A172 (cell line): ENCODE results near the gene EML4. TPM values are rescaled to one million over a fixed set of nuclear protein-coding genes. Genes with fewer than 3 reads are reported as not detected.
"Not testable (repeated sequence)": the region's sequence is repeated elsewhere in the genome, so short reads cannot be mapped to it uniquely, and the experiment has no call there.

Experiments
- DNase-seq: peaks from one replicate; pipeline ENCODE4 v3.0.0-alpha.2; 2015; ENCODE audit warnings: low spot score
- total RNA-seq: library from RNA; depleted of rRNA; stranded (reverse); fragments of >200 nt; shearing (Covaris generic); gene quantifications from 2 replicates; pipeline ENCODE4 v1.2.3, GENCODE V29; 2014

Gene EML4
- total RNA-seq, 1 experiment from 2014 or later: 42.6 TPM

DNA sequence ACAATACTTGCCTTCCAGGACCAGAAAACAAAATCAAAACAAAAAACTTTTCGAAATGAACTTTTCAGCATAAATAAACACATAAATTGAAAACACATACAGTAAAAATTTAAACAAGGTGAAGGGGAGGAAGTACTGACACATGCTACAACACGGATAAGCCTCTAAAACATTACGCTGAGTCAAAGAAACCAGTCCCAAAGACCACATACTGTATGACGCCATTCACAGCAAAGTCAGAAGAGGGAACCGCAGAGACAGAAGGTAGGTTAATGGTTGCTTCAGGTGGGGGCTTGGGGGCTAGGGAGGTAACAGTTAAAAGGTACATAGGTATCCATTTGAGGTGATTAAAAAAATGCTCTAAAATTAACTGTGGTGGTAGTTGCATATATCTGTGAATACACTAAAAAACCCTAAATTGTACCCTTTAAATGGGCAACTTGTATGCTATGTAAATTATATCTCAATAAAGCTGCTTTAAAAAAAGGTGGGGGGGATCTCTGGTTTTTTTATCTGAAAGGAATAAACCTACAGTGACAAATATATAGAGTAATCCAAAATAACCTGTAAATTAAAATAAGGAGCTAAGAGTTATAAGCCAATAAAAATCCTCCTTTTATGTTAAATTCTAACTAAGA, 184.8 kb downstream of the EML4 start:
- DNase-seq: no peak

DNA sequence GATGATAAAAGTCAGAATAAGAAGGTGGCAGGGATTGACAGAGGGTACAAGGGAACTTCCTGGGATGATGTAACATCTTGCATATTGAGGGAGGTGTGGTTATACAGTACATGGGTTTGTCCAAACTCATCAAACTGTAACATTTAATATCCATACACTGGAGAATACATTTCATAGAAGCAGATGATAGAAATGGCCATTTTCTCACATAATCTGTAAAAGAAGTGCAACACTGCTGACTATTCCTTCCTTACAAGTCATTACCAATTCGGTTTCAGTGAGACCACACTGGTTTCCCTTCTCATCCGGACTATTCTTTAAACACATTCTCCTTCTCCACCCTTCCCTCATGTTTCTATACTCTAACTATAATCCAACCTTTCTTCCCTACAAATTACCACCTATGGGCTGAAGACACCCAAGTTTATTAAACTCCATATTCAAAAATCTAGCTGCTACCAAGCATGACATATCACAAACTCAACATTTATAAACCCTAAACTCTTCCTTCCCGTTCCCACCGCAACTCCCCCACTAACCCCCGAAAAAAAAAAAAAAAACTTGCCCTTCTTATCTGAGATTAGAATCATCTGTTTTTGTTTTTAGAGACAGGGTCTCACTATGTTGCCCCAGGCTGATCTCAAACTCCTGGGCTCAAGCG, 190.3 kb downstream of the EML4 start:
- DNase-seq: no peak

DNA sequence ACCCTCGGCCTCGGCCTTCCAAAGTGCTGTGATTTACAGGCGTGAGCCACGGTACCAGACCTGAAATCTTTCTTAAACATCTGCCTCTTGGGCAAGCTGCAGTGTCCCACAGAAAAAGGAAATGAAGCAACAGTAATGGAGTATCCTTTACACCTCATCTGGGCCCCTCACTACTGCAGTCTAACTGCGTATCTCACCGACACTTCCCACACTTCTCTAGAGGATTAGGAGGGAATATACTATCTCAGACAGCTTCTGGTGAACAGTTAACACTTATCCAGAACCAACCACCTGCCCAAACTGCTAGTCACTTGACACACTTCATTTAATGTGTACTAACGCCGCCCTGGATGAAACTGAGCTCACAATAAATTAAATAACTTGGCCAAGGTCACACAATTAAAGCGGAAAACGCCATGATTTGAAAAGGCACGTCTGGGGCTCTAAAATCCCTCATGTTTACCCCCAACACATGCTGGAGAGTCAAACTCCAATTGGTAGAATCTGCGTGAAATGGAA, 190.9 kb downstream of the EML4 start:
- no peak for DNase-seq

DNA sequence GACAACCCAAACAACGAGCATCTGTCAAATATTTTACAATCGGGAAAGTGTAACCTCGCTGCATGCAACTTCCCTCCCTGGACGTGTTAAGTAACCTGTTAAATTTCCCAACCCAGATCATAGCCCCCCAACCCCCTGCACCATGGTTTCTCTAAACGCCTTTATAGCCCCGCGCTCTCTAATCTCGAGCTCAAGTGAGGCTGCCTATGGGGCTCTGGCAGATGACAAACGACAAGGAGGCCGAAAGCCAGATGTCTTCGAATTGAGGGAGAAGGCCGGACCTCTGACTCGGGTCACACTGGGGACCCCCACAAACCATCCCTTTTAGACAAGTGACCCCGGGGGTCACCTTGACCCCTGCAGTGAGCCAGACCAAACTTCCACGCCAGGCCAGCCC, 191.3 kb downstream of the EML4 start:
- no peak for DNase-seq

GRCh38 chr2:42360890-42361727, 192.0 kb downstream of the EML4 start, which contains the start of gene COX7A2L:
TSS of gene COX7A2L (minus strand) at chr2:42361217. CDS start at chr2:42361161, 56 bp downstream.
- peak; percentile 96 for DNase-seq

DNA sequence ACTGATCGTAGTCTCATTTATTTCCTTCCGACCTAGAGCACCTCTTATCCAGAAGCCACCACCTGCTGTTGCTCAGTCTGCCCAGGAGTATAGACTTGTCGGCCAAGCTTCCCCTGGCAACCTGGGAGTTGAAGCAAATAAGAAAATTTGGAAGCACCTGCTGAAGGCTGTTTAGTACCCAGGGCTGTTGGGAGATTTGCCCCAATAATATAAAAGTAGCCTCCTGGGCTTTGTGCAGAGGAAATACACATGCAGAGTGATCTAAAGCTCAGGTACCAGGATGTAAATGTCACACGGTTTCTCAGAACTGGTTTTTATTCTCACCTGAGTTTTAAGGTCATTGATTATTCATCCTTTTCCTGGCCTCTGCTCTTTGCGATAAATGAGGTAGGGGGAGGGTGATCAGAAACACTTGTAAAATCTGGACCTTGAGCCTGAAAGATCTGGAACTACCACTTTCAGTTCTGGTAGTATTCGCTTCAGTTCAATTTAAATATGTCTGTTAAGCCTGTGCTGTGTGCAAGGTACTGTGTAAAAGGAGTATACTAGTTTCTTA, 192.7 kb downstream of the EML4 start:
- DNase-seq: no peak

- no peak for DNase-seq
Observed at GRCh38 chr2:42363413-42363812, 194.3 kb downstream of the EML4 start.

DNA sequence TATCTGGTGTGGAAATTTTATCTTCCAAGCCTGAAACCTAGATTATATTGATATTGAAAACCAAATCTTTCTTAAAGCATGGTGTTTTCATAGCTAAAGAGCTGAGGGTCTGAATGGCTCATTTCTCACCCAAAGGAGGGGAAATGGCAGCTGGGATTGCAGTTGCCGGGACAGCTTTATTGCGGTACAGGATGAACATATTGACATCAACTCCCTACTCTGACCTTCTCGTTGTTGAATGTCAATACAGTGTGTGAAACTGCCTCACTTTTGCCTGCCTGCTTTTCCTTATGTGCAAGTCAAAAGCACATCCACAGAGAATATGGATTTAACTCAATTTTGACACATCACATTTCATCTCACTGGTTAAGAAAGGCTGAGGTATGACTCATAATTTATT, 195.5 kb downstream of the EML4 start:
- DNase-seq: no peak

DNA sequence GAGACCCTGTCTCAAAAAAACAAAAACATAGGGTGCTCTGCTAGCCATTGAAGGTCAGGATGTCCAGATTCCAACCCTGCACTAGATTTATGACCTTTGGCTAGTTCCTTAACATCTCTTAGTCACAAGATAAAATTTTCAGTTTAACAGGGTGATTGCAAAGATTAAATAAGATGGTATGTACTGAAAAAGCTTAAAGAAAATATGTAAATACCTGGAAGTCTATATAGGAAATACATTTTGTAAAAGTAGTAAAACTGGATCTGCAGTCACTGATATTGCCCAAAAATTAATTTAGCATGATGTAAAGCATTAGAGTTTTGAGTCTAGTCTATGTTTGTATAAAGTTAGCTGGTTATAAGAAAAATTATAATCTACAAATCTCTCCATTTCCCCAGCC, 197.3 kb downstream of the EML4 start:
- DNase-seq: no peak

- DNase-seq: no peak
Observed at GRCh38 chr2:42367835-42368234, 198.7 kb downstream of the EML4 start.

DNA sequence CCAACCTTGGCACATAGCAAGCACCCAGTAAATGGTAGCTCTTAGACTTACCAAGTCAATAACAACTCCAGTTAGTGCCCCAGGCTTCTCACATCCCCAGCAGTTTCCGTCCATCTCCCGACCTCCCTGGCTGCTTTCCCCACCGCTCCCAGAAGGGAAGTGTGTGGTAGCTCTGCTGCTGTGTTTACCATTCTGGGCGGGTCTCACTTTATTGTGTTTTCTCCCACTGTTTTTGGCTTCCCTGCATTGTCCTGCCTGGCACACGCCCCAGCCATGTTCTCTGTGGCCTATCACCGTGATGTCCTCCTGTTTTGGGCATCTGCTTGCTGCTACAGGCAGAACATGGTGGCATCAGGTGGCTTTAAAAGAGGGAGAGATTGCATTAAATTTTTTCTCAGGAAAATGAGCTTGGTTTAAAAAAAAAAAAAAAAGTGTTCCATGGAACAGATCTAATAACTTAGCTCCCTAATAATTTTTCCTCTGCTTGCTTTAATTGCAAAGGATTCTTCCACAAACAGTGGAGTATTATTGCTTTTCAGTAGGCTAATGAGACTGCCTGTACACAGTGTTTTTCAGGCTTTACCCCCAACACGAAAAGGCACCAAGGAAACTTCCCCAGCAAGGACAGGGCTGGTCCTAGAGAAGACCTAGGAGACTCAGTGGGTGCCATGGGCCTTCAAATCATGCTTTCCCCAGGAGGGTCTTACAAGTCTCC, 199.8 kb downstream of the EML4 start:
- DNase-seq: no peak

GRCh38 chr2:42369532-42370229, 200.5 kb downstream of the EML4 start:
- DNase-seq: no peak

DNA sequence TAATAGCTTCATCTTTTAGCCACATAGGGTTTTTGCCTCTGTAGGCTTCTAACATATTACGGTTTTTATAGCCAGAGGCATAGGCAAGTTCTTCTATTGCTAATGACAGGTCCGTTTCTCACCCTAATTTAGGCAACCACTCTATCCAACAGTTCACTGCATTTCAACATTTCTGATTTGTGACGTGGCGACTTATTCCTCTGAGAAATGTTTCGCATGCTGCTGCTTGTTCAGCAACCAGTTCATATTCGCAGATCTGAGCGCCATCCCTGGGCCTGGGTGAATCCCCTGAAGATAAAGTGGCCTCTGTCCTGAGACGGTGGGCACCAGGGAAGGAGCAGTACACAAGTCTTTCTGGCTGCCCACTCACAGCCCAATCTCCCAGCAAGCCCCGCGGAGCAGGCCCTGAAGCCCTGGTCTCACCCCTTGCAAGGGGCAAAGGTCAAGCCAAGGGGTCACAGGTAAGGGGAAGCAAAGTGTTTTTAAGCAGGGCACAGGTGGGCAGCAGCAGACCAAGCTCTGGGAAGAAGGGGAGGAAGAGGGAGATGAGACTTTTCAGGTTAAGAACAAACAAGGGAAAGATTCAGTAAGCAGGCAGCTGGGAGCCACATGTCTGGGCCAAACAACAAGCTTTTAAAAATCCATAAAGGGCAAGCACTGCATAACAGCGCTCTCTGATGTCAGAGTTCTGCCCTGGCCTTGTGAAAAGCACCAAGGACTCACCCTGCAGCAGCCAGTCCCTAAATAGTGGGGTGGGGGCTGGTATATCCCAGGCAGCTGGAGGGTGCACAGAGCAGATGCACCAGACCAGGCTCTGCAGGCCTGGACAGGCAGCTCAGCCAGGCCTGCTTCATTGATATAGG, 202.7 kb downstream of the EML4 start:
- DNase-seq: no peak

- no peak for DNase-seq
Observed at GRCh38 chr2:42372474-42373200, 203.5 kb downstream of the EML4 start.

- DNase-seq: no peak
Observed at GRCh38 chr2:42376758-42377157, 207.6 kb downstream of the EML4 start.

DNA sequence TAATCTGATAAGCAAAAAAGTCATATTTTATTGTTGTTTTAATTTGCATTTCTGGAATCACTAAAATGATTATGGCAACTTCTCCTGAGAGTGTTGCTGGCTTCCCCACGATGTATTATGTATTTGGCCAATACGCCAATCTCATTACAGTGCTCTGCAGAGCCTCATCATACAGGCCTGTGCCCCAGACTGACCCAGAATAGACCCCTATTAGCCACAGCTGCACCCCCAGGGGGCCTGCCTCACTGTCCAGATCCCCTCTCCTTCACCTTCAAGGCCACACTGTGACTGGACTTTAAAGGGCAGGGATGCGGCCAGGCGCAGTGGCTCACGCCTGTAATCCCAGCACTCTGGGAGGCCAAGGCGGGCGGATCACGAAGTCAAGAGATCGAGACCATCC, 209.3 kb downstream of the EML4 start:
- DNase-seq: no peak

DNA sequence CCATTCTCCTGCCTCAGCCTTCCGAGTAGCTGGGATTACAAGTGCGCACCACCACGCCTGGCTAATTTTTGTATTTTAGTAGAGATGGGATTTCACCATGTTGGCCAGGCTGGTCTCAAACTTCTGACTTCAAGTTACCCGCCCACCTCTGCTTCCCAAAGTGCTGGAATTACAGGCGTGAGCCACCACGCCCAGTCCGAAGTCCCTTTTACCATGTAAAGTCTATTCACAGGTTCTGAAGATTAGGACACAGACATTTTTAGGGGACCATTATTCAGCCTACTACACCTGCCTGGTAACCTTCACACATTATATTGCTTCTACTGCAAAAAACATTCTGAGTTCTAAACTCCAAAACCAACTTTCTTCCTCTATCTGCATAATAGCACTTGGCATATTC, 210.9 kb downstream of the EML4 start:
- not testable (repeated sequence) for DNase-seq

GRCh38 chr2:42382144-42382543, 213.0 kb downstream of the EML4 start:
- DNase-seq: no peak
